Ureter (tissue), 1 donor: ENCODE results near the gene GTF3C5. TPM values are rescaled to one million over a fixed set of nuclear protein-coding genes. Genes with fewer than 3 reads are reported as not detected.
"Not testable (repeated sequence)": the region's sequence is repeated elsewhere in the genome, so short reads cannot be mapped to it uniquely, and the experiment has no call there.

Experiments
- DNase-seq: peaks from one replicate; pipeline ENCODE4 v3.0.0-alpha.2; 2020; ENCODE audit warnings: low spot score
- total RNA-seq: library from RNA; stranded (reverse); gene quantifications from one replicate; pipeline ENCODE4 v1.2.4, GENCODE V29; 2023
- donor health status: DM: yes; HTN: yes; CAD: no.

The GTF3C5 gene
- total RNA-seq, 1 donor from 2014 or later, result 60.7 TPM

DNA sequence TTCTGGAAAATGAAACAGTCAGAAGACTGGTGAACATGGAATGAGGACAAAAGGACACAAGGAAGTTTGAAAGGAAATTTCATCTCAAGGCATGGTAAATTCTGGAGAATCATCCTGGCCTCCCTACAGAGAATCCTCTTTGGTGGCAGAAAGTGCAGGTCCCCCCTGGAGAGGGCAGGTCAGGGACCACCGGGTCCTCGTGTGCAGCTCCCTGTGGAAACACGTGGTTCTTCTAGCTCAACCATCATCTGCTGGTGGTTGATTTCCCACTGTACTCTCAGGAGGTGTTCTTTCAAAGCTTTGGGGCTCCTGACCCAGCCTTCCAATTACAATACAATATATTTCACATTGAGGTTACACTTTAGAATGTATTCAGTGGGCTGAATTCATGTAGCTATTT lies 2.6 kb upstream of the GTF3C5 start:
- no peak for DNase-seq

DNA sequence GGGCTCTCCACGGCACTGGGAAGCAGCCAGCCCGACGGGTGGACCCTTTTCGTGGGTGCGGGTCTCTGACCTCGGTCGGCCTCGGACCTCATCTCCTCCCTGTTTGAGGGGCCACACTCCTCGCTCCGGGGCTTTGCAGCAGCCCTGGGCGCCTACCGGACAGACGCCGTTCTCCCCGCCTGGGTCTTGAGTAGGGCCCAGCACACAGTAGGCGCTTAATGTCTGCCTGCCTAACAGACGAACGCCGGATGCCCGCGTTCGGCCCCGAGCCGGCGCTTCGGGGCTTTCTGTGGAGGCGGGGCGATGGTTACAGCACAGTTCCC lies 842 bp upstream of the GTF3C5 start:
- no peak for DNase-seq

DNA sequence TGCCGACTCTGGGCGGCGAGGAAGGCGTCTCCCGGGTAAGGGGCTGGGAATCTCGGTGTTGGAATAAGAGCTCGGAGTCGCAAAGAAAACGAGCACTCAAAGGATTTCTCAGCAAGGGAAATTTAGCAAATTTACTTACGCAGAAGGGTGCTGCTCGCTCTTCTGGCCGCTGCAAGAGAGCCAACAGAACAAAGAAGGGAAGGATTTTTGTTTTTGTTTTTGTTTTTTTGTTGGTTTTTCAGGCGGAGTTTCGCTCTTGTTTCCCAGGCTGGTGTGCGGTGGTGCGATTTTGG lies 279 bp downstream of the GTF3C5 start:
- no peak for DNase-seq

GRCh38 chr9:133031496-133031911 lies 707 bp downstream of the GTF3C5 start:
- DNase-seq, result no peak

DNA sequence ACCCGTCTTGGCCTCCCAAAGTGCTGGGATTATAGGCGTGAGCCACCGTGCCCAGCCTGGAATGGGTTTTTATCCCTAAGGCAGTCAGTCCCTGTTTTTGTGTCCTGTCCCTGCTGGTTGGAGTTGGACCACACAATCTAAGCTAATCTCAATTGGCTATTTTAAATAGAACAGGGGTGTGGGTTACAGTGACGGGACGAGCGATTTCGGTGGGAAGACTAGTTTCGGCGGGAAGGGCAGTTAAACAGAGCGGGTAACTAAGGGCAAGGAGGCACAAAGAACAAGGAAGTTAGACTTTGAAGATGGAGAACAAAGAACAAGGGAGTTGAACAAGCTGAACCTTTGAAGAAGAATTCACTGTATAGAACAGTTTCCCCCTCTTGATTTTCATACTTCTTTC lies 1.4 kb downstream of the GTF3C5 start:
- no peak for DNase-seq

GRCh38 chr9:133035669-133036068 lies 4.9 kb downstream of the GTF3C5 start:
- DNase-seq, result no peak

GRCh38 chr9:133037775-133038515 lies 7.1 kb downstream of the GTF3C5 start:
- no peak for DNase-seq

GRCh38 chr9:133040892-133041479 lies 10.2 kb downstream of the GTF3C5 start:
- DNase-seq, result not testable (repeated sequence)

DNA sequence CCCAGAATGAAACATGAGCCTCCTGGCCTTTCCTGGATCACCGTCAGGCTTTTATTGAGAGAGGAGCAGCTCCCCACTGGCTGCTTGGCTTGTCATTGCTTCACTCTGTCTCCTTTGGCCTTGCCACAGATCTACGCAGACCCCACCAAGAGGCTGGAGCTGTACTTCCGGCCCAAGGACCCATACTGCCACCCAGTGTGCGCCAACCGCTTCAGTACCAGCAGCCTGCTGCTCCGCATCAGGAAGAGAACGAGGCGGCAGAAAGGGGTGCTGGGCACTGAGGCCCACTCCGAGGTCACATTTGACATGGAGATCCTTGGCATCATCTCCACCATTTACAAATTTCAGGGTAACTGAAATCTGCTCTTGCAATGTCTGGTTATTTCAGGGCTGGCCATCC lies 11.2 kb downstream of the GTF3C5 start:
- DNase-seq, result no peak

DNA sequence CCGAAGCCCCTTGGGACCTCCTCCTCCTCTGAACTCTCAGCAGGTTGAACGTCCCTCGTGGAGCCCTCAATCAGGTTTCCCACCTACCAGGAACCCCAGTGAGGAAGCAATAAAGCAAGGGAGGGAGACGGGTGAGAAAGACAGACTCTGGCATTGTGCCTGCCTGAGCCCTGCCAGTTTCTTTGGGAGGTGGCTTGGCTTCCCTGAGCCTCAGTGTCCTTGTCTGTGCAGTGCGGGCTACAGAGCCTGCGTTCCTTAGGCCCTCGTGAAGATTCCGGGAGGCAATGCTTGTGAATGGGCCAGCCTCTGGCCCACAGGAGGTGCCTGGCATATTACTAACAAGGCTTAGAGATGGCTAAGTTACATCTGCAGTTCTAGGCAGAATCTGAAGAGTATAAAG lies 11.9 kb downstream of the GTF3C5 start:
- DNase-seq, result no peak

DNA sequence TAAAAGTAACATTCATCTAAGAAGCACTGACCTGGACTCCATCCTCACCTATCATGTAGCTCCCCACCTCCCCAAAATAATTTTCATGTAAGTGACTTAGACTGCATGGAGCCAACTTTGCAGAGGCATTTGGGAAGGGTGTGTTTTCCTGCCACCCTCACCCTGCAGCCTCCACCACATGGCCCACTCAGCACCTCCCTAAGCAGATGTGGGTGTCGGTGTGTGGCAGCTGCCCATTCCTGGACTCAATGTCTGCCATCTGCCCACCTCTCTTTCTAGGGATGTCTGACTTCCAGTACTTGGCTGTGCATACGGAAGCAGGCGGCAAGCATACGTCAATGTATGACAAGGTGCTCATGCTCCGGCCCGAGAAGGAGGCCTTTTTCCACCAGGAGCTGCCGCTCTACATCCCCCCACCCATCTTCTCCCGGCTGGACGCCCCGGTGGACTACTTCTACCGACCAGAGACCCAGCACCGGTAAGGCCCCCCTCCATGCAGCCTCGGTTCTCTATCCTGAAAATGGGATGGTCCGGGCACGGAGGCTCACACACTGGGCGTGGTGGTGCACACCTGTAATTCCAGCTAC lies 12.7 kb downstream of the GTF3C5 start:
- DNase-seq, result no peak

DNA sequence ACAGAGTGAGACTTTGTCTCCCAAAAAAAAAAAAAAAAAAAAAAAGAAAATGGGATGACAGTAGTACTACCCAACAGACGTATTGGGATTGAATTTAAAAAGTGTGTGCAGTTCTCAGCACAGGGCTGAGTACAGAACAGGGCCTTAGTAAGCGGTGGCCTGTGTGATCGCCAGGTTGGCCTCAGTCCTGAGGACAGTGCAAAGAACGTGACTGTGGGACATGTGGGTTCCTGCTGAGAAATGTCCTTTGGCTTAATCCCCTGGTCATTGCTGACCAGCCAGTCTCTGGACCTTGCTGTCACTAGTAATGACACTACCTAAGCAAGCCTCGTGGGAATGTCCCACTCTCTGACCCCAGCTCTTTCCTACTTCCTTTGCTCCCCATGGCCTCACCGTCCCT lies 13.3 kb downstream of the GTF3C5 start:
- no peak for DNase-seq

- DNase-seq, result no peak
Measured at GRCh38 chr9:133044661-133045060, 13.9 kb downstream of the GTF3C5 start.

- DNase-seq, result no peak
Measured at GRCh38 chr9:133045132-133045531, 14.3 kb downstream of the GTF3C5 start.

DNA sequence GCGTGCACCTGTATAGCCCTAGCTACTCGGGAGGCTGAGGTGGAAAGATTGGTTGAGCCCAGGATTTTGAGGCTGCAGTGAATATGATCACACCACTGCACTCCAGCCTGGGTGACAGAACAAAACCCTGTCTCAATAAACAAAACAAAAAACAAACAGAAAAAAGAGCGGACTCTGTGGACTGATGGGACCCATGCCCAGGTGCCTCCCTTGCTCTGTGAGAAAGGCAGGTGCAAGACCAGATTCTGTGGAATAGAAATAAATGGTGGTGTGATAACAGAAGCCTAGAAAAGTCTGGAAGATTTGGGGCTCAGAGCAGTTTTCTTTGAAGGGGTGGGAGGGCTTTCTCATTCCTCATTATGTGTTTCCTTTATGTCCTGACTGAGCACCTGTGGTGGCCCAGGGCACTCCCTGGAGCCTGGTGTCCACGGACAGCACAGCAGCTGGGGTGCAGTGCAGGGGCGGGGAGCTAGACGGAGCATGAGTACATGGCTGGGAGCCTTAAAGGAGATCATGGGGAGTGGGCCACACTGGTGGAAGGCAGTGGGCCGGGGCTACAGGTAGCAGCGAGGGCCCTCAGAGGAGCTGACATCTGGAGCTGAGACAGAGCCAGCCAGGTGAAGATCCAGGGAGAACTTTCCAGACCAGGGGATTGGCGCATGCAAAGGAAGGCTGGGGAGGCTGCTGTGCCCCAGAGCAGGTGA lies 15.6 kb downstream of the GTF3C5 start:
- no peak for DNase-seq

DNA sequence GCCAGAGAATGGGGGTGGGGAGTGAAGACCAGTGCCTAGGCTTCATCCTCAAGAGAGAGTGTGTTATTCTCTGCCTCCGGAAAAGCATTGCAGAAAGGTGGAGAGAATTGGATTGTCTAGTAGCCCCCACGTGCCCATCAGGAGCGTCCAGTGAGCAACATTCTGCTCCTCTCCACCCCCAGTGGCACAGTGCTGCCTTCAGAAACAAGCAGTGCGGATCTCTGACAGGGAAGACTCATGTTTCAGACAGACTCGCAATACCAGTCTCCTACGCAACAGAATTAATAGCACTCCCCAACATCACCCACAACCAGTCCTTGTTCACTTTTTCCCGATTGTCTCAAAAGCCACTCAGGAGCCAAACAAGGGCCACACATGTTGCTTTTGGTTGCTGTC lies 16.1 kb downstream of the GTF3C5 start:
- DNase-seq, result no peak

DNA sequence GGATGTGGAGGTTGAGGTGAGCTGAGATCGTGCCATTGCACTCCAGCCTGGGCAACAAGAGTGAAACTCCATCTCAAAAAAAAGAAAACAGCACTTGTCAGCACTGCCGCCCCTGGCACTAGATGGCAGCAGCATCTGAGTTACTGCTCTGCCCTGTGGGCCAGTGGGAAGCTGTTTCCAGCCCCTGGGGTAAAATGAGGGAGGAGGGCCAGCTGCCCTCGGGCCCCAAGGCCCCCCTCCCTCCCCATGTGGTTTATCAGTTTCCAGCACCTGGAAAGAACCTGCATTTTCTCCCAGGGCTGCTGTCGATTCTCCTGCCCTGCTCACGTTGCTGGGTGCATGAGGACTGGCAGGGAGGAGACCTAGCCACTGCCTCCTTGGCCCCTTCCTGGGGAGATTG lies 17.8 kb downstream of the GTF3C5 start:
- DNase-seq, result no peak

GRCh38 chr9:133049043-133049442 lies 18.2 kb downstream of the GTF3C5 start:
- no peak for DNase-seq

DNA sequence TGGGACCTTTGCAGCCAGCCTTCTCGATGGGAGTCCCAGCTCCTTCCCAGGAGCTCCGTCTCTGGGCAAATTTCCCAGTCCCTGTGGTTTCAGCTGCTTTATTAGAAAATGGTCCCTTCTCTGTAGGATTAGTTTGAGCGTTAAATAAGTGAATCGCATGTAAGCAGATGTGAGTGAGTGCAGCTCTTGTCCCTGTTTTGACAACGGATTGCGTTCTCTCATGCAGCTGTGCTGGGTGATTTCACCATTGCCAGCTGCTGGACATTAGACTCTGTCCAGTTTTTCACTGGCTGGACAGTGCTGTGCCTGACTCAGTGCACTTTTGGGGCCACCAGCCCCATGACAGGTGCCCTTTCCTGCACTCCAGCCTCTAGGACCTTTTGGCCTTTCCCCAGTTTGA lies 19.3 kb downstream of the GTF3C5 start:
- DNase-seq, result no peak

GRCh38 chr9:133050781-133051180 lies 20.0 kb downstream of the GTF3C5 start:
- no peak for DNase-seq

GRCh38 chr9:133051281-133051900 lies 20.6 kb downstream of the GTF3C5 start:
- DNase-seq, result no peak

DNA sequence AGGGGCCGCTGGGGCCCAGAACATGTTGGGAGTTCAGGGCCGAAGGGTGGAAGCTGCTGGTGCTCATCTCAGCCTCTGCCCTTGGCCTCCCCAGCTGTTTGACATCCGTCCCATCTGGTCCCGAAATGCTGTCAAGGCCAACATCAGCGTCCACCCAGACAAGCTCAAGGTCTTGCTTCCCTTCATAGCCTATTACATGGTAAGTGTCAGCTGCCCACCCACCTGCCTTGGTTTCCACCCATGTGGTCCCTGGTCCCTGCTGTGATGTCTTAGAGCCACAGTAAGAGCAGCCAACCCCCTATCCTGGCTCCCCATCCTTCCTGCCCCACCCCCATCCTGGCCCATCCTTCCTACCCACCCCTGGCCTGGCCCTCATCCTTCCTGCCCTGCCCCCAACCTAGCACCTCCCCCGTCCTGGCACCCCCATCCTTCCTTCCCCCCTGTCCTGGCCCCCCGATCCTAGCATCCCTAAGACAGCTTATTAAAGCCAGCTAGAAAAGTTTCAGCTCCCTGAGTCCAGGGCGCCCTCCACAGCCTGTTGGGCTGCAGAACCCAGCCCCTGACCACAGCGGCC lies 21.3 kb downstream of the GTF3C5 start:
- no peak for DNase-seq
